ENCODE data around the gene GRB10.

DNA sequence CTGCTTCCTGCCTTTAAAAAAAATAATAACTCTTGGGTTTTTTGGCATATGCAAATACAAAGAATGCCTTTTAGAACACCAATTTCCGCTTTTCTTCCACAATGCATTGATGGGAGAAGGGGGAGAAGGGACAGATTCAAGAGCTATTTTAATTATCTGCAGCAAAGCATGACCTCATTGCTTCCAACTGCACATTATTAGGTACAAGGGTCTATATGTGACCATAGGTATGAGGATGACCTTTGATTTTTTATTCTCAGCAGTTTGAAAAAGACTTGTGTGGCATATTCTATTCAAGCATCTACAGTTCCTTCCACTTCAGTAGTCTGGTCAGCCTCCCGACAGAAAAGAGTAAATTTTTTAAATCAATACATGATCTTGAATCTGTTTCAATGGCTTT lies 39.7 kb downstream of the GRB10 start:
- no peak for TF ChIP-seq ZFP3 (CRISPR knock-in tag; IDR thresholded peaks at IDR 0.05)
- TF ChIP-seq ARNTL (CRISPR knock-in tag; IDR thresholded peaks at IDR 0.05; ENCODE audit: borderline replicate concordance, low read depth) = no peak
- TF ChIP-seq, protein P1, sequence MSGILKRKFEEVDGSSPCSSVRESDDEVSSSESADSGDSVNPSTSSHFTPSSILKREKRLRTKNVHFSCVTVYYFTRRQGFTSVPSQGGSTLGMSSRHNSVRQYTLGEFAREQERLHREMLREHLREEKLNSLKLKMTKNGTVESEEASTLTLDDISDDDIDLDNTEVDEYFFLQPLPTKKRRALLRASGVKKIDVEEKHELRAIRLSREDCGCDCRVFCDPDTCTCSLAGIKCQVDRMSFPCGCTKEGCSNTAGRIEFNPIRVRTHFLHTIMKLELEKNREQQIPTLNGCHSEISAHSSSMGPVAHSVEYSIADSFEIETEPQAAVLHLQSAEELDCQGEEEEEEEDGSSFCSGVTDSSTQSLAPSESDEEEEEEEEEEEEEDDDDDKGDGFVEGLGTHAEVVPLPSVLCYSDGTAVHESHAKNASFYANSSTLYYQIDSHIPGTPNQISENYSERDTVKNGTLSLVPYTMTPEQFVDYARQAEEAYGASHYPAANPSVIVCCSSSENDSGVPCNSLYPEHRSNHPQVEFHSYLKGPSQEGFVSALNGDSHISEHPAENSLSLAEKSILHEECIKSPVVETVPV (CRISPR knock-in tag; IDR thresholded peaks at IDR 0.05) = no peak
